ENCODE results near the gene LRRFIP1. TPM values are rescaled to one million over a fixed set of nuclear protein-coding genes. Genes with fewer than 3 reads are reported as not detected.

LRRFIP1 gene
- total and polyA plus RNA-seq, 4 experiments from 2014 or later, result 88.0 to 198 (median 117) TPM

- no peaks in the 10 kb centered on the region for H3K9me3 Mint-ChIP-seq
- intact Hi-C loops (cut with micrococcal nuclease), result no loop called here
- Histone ChIP-seq H3K27ac (ENCODE audit: low read depth, low read length) (no peak overlapping the region), H3K4me3 (ENCODE audit: low read length in 2 of 2) (no peak overlapping the region), H3K27me3 (ENCODE audit: insufficient read depth, low read length) (no peaks in the 10 kb centered on the region), H3K9me3 (ENCODE audit: control insufficient read depth in 1 of 2, low read length in 2 of 2) (no peaks in the 10 kb centered on the region), H3K36me3 (ENCODE audit: insufficient read depth, low read length) (no peaks in the 10 kb centered on the region), H3K4me1 (ENCODE audit: insufficient read depth, low read length) (no peaks in the 10 kb centered on the region)
- DNase-seq, result no peak
- H3K4me3 Mint-ChIP-seq, result no peak overlapping the region
- H3K27ac Mint-ChIP-seq, result no peak overlapping the region
- H3K36me3 Mint-ChIP-seq, result no peaks in the 10 kb centered on the region
- ChIA-PET POLR2A (ENCODE audit: partially characterized antibody) (no interaction called here), CTCF (ENCODE audit: partially characterized antibody) (interaction anchor here (1.0 to 2.8 kb wide), 5 partner anchors 14 to 159 kb away, joined by 3 to 16 read pairs (median 4); no protein-coding TSS in a partner anchor)
- no peaks in the 10 kb centered on the region for H3K27me3 Mint-ChIP-seq
- H3K4me1 Mint-ChIP-seq, result peaks cover 0 to 4% (median 2%) of the 10 kb centered on the region in 4 donors
These were observed 41.7 kb upstream of the LRRFIP1 start for GRCh38 chr2:237585590-237586221.

GRCh38 chr2:237588044-237588696, 39.2 kb upstream of the LRRFIP1 start:
- Histone ChIP-seq H3K36me3 (ENCODE audit: insufficient read depth, low read length) (no peaks in the 10 kb centered on the region), H3K27ac (ENCODE audit: low read depth, low read length) (no peak overlapping the region), H3K4me1 (ENCODE audit: insufficient read depth, low read length) (peaks cover 9% of the 10 kb centered on the region), H3K4me3 (ENCODE audit: low read length in 2 of 2) (no peak overlapping the region), H3K27me3 (ENCODE audit: insufficient read depth, low read length) (no peaks in the 10 kb centered on the region), H3K9me3 (ENCODE audit: control insufficient read depth in 1 of 2, low read length in 2 of 2) (no peaks in the 10 kb centered on the region)
- H3K4me3 Mint-ChIP-seq, result no peak overlapping the region
- no peaks in the 10 kb centered on the region for H3K36me3 Mint-ChIP-seq
- ChIA-PET CTCF (ENCODE audit: partially characterized antibody) (interaction anchor here (1.1 kb wide), 1 partner anchor 16 kb away, joined by 5 read pairs; no protein-coding TSS in a partner anchor), POLR2A (ENCODE audit: partially characterized antibody) (no interaction called here)
- H3K27ac Mint-ChIP-seq, result peak overlapping the region in 1 of 7 donors; percentile 36
- no peak for DNase-seq
- no peaks in the 10 kb centered on the region for H3K9me3 Mint-ChIP-seq
- intact Hi-C loops (cut with micrococcal nuclease), result no loop called here
- peaks cover 6 to 11% (median 9%) of the 10 kb centered on the region in 4 donors for H3K4me1 Mint-ChIP-seq
- H3K27me3 Mint-ChIP-seq, result no peaks in the 10 kb centered on the region

GRCh38 chr2:237590272-237591140, 36.9 kb upstream of the LRRFIP1 start, which contains the start of gene RAB17:
RAB17 (minus strand) TSS chr2:237590734; CDS start chr2:237586154, 4,580 bp downstream.
- no peaks in the 10 kb centered on the region for H3K36me3 ChIP-seq (ENCODE audit: insufficient read depth, low read length)
- ChIA-PET POLR2A (ENCODE audit: partially characterized antibody) (no interaction called here), CTCF (ENCODE audit: partially characterized antibody) (interaction anchor here (2.0 kb wide), 1 partner anchor 18 kb away, joined by 6 read pairs; no protein-coding TSS in a partner anchor)
- no peaks in the 10 kb centered on the region for H3K27me3 Mint-ChIP-seq
- intact Hi-C loops (cut with micrococcal nuclease), result no loop called here
- peak within 1 kb of the TSS in 2 of 7 donors; percentile 75 to 81 for H3K27ac Mint-ChIP-seq
- no peaks in the 10 kb centered on the region for H3K36me3 Mint-ChIP-seq
- H3K9me3 Mint-ChIP-seq, result no peaks in the 10 kb centered on the region
- peaks cover 9% of the 10 kb centered on the region for H3K4me1 ChIP-seq (ENCODE audit: insufficient read depth, low read length)
- H3K4me1 Mint-ChIP-seq, result peaks cover 6 to 11% (median 9%) of the 10 kb centered on the region in 4 donors
- no peak within 1 kb of the TSS for H3K4me3 ChIP-seq (ENCODE audit: low read length in 2 of 2)
- H3K4me3 Mint-ChIP-seq, result peak within 1 kb of the TSS in 1 of 8 donors; percentile 25
- no peaks in the 10 kb centered on the region for H3K9me3 ChIP-seq (ENCODE audit: control insufficient read depth in 1 of 2, low read length in 2 of 2)
- DNase-seq, result no peak
- H3K27me3 ChIP-seq (ENCODE audit: insufficient read depth, low read length), result no peaks in the 10 kb centered on the region
- no peak within 1 kb of the TSS for H3K27ac ChIP-seq (ENCODE audit: low read depth, low read length)

DNA sequence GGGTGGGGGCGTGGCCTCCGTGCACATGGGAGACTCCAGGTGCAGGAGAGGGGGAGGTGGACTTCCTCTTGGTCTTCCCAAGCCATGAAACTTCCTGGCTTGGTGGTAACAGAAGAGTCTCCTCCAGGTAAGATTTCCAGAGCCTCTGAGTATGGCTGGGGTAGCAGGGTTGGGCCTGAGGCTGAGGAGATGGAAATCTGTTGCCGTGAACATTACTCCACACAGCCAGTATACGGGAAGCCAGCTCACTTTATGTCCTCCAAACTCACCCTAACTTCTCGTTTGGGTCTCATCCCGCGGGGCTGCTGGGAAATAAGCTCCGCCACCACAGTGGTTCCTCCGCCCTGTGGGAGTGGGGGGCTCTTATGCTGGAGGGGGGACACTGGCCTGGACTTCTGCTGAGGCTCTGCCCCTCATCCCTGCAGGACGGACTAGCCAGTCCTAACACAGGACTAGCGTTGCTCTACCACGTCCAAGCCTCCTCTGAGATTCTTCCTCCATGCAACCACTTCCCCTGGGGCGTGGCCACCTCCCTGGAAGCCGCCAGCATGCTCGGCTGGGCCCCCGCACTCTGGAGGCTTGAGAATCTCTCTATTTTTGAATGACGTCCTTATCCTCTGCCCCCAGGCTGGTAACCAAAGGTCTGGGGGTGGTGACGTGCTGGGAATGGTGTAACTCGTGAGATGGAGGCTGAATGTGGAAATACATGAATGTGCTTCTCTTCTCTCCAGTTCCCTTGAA, 36.1 kb upstream of the LRRFIP1 start:
- no peak overlapping the region for H3K27ac ChIP-seq (ENCODE audit: low read depth, low read length)
- Mint-ChIP-seq H3K27me3 (no peaks in the 10 kb centered on the region), H3K4me1 (peaks cover 6 to 11% (median 9%) of the 10 kb centered on the region in 4 donors), H3K27ac (peak overlapping the region in 2 of 7 donors; percentile 30 to 81), H3K36me3 (no peaks in the 10 kb centered on the region), H3K9me3 (no peaks in the 10 kb centered on the region), H3K4me3 (peak overlapping the region in 1 of 8 donors; percentile 25)
- intact Hi-C loops (cut with micrococcal nuclease), result no loop called here
- no peaks in the 10 kb centered on the region for H3K9me3 ChIP-seq (ENCODE audit: control insufficient read depth in 1 of 2, low read length in 2 of 2)
- H3K4me3 ChIP-seq (ENCODE audit: low read length in 2 of 2), result no peak overlapping the region
- no peaks in the 10 kb centered on the region for H3K36me3 ChIP-seq (ENCODE audit: insufficient read depth, low read length)
- ChIA-PET CTCF (ENCODE audit: partially characterized antibody) (interaction anchor here (2.0 kb wide), 1 partner anchor 19 kb away, joined by 6 read pairs; no protein-coding TSS in a partner anchor), POLR2A (ENCODE audit: partially characterized antibody) (no interaction called here)
- DNase-seq, result no peak
- H3K27me3 ChIP-seq (ENCODE audit: insufficient read depth, low read length), result no peaks in the 10 kb centered on the region
- H3K4me1 ChIP-seq (ENCODE audit: insufficient read depth, low read length), result peaks cover 9% of the 10 kb centered on the region

DNA sequence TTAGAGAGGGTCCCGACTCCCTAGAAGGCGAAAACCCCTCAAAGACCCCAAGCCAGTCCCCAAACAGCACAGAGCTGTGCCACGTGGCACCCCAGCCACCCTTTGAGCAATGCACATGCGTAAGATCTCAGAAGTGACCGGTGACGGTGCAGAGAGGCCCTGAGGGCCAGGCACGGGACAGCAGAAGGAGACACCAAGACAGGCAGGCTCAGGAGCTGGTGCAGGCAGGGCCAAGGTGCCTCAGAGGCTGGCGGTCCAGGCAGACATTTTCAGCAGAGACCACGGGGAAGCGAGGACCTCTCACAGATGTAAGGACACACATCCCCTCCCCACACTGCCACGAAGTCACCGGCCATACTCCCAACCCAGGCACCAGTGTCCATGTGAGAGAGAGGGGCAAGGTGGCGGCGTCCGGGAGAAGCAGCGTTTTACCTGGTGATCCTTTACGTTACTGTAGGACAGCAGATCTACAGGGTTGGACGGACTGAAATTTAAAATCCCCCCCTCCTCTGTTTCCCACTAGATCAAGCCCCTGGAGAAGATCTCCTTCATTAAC, 34.9 kb upstream of the LRRFIP1 start:
- Mint-ChIP-seq H3K9me3 (no peaks in the 10 kb centered on the region), H3K27ac (no peak overlapping the region)

DNA sequence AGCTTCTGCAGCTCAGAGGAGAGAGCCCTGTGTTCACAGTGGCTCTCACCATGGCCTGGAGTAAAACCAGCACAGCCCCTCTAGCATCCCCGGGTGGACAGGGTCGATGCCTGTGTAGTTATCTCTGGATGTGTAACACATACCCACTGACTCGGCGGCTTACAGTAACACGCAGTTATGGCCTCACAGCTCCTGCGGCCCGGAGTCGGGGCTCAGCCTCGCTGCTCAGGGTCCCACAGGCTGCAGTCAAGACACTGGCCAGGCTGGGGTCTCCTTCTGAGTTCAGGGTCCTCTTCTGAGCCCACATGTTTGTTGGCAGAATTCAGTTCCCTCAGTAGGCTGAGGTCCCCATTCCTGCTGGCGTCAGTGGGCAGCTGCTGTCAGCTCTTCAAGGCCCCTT, 34.4 kb upstream of the LRRFIP1 start:
- CTCF ChIA-PET (ENCODE audit: partially characterized antibody), result interaction anchor here (1.5 kb wide), 1 partner anchor 21 kb away, joined by 4 read pairs; no protein-coding TSS in a partner anchor
- Mint-ChIP-seq H3K27me3 (peaks cover 0 to 1% of the 10 kb centered on the region in 2 donors), H3K27ac (peak overlapping the region in 1 of 7 donors; percentile 64), H3K36me3 (no peaks in the 10 kb centered on the region), H3K9me3 (no peaks in the 10 kb centered on the region), H3K4me3 (no peak overlapping the region), H3K4me1 (peaks cover 7 to 11% (median 9%) of the 10 kb centered on the region in 4 donors)
- H3K36me3 ChIP-seq (ENCODE audit: insufficient read depth, low read length), result no peaks in the 10 kb centered on the region
- H3K4me1 ChIP-seq (ENCODE audit: insufficient read depth, low read length), result peaks cover 9% of the 10 kb centered on the region
- H3K27me3 ChIP-seq (ENCODE audit: insufficient read depth, low read length), result no peaks in the 10 kb centered on the region
- no peak for DNase-seq
- H3K9me3 ChIP-seq (ENCODE audit: control insufficient read depth in 1 of 2, low read length in 2 of 2), result no peaks in the 10 kb centered on the region
- H3K27ac ChIP-seq (ENCODE audit: low read depth, low read length), result no peak overlapping the region
- H3K4me3 ChIP-seq (ENCODE audit: low read length in 2 of 2), result no peak overlapping the region
- POLR2A ChIA-PET (ENCODE audit: partially characterized antibody), result no interaction called here
- intact Hi-C loops (cut with micrococcal nuclease), result no loop called here

More for the DNA sequence above, 34.9 kb upstream of the LRRFIP1 start:
- Histone ChIP-seq H3K9me3 (ENCODE audit: control insufficient read depth in 1 of 2, low read length in 2 of 2) (no peaks in the 10 kb centered on the region), H3K27me3 (ENCODE audit: insufficient read depth, low read length) (no peaks in the 10 kb centered on the region), H3K4me3 (ENCODE audit: low read length in 2 of 2) (no peak overlapping the region), H3K36me3 (ENCODE audit: insufficient read depth, low read length) (no peaks in the 10 kb centered on the region), H3K4me1 (ENCODE audit: insufficient read depth, low read length) (peaks cover 9% of the 10 kb centered on the region), H3K27ac (ENCODE audit: low read depth, low read length) (no peak overlapping the region)
- POLR2A ChIA-PET (ENCODE audit: partially characterized antibody), result no interaction called here
- DNase-seq, result no peak
- H3K27me3 Mint-ChIP-seq, result no peaks in the 10 kb centered on the region
- CTCF ChIA-PET (ENCODE audit: partially characterized antibody), result interaction anchor here (1.5 kb wide), 1 partner anchor 20 kb away, joined by 4 read pairs; no protein-coding TSS in a partner anchor
- H3K4me3 Mint-ChIP-seq, result no peak overlapping the region
- no peaks in the 10 kb centered on the region for H3K36me3 Mint-ChIP-seq
- H3K4me1 Mint-ChIP-seq, result peaks cover 6 to 11% (median 9%) of the 10 kb centered on the region in 4 donors
- intact Hi-C loops (cut with micrococcal nuclease), result no loop called here

Data from CD4-positive, alpha-beta memory T cell (primary cell).